H9 (cell line): ENCODE measurements around the gene MSL3. TPM values are rescaled to one million over a fixed set of nuclear protein-coding genes. Genes with fewer than 3 reads are reported as not detected.

Experiments used
- DNase-seq: peaks from one replicate; pipeline ENCODE4 v3.0.0-alpha.2; 2017
- H2AFZ ChIP-seq: one replicate; pipeline ENCODE4 v1.6.1; 2013; ENCODE audit warnings: mild to moderate bottlenecking, low read length, control low read depth, moderate library complexity
- H2AK5ac ChIP-seq: 2 replicates; pipeline ENCODE4 v1.6.1; 2013; ENCODE audit warnings: low read length, control low read depth, mixed read lengths; ENCODE audit not compliant: insufficient read length
- H2BK120ac ChIP-seq: one replicate; pipeline ENCODE4 v1.6.1; 2013; ENCODE audit warnings: low read depth, mild to moderate bottlenecking, low read length, control low read depth, inconsistent platforms; ENCODE audit not compliant: poor library complexity, severe bottlenecking
- H2BK12ac ChIP-seq: 2 replicates; pipeline ENCODE4 v1.6.1; 2013; ENCODE audit warnings: low read length, control low read depth, mixed read lengths, low read depth; ENCODE audit not compliant: insufficient read length
- H2BK15ac ChIP-seq: 2 replicates; pipeline ENCODE4 v1.6.1; 2013; ENCODE audit warnings: low read depth, low read length, control low read depth
- H2BK20ac ChIP-seq: one replicate; pipeline ENCODE4 v1.6.1; 2013; ENCODE audit warnings: low read depth, mild to moderate bottlenecking, low read length, control low read depth, inconsistent platforms; ENCODE audit not compliant: poor library complexity, severe bottlenecking
- H2BK5ac ChIP-seq: 2 replicates; pipeline ENCODE4 v1.6.1; 2013; ENCODE audit warnings: low read length, control low read depth, mixed read lengths; ENCODE audit not compliant: insufficient read length
- H3K14ac ChIP-seq: 2 replicates; pipeline ENCODE4 v1.6.1; 2013; ENCODE audit warnings: low read length, control low read depth; ENCODE audit not compliant: insufficient read depth
- H3K18ac ChIP-seq: 2 replicates; pipeline ENCODE4 v1.6.1; 2013; ENCODE audit warnings: low read depth, mild to moderate bottlenecking, mixed read lengths, low read length, control low read depth; ENCODE audit not compliant: insufficient read length
- H3K23ac ChIP-seq: 2 replicates; pipeline ENCODE4 v1.6.1; 2013; ENCODE audit warnings: low read length, control low read depth, mixed read lengths, low read depth; ENCODE audit not compliant: insufficient read length
- H3K23me2 ChIP-seq: 2 replicates; pipeline ENCODE4 v1.6.1; 2013; ENCODE audit warnings: low read depth, mild to moderate bottlenecking, mixed read lengths, low read length, control low read depth; ENCODE audit not compliant: insufficient read length, poor library complexity, severe bottlenecking
- H3K27ac ChIP-seq: 2 replicates; pipeline ENCODE4 v1.5.1; 2013; ENCODE audit warnings: low read length, control low read depth, mixed read lengths, low read depth; ENCODE audit not compliant: insufficient read length
- H3K27me3 ChIP-seq: 2 replicates; pipeline ENCODE4 v1.6.1; 2013; ENCODE audit warnings: low read length, control low read depth, inconsistent platforms; ENCODE audit not compliant: insufficient read depth
- H3K4ac ChIP-seq: 2 replicates; pipeline ENCODE4 v1.6.1; 2013; ENCODE audit warnings: low read depth, mild to moderate bottlenecking, control low read depth, inconsistent platforms, low read length, moderate library complexity
- H3K4me1 ChIP-seq: 2 replicates; pipeline ENCODE4 v1.6.1; 2013; ENCODE audit warnings: low read length, control low read depth, inconsistent platforms; ENCODE audit not compliant: insufficient read depth
- H3K4me2 ChIP-seq: 2 replicates; pipeline ENCODE4 v1.6.1; 2013; ENCODE audit warnings: low read length, control low read depth, mixed read lengths; ENCODE audit not compliant: insufficient read length, insufficient read depth
- H3K56ac ChIP-seq: 2 replicates; pipeline ENCODE4 v1.6.1; 2013; ENCODE audit warnings: low read depth, mild to moderate bottlenecking, mixed read lengths, low read length, control low read depth; ENCODE audit not compliant: insufficient read length
- H3K79me1 ChIP-seq: 2 replicates; pipeline ENCODE4 v1.6.1; 2013; ENCODE audit warnings: low read depth, mild to moderate bottlenecking, moderate library complexity, low read length, control low read depth, inconsistent platforms; ENCODE audit not compliant: insufficient read depth, poor library complexity, severe bottlenecking
- H3K79me2 ChIP-seq: 2 replicates; pipeline ENCODE4 v1.6.1; 2013; ENCODE audit warnings: low read length, control low read depth, inconsistent platforms; ENCODE audit not compliant: insufficient read depth
- H3K9ac ChIP-seq: 2 replicates; pipeline ENCODE4 v1.6.1; 2013; ENCODE audit warnings: low read length, control low read depth, mixed read lengths; ENCODE audit not compliant: insufficient read length; ENCODE audit errors: extremely low read depth
- H3K9me3 ChIP-seq: one replicate; pipeline ENCODE4 v1.6.1; 2013; ENCODE audit warnings: low read depth, low read length, inconsistent platforms; ENCODE audit not compliant: control insufficient read depth
- H3T11ph ChIP-seq: one replicate; pipeline ENCODE4 v1.6.1; 2013; ENCODE audit warnings: mild to moderate bottlenecking, low read length, control low read depth, inconsistent platforms
- H4K20me1 ChIP-seq: one replicate; pipeline ENCODE4 v1.6.1; 2013; ENCODE audit not compliant: control insufficient read depth, insufficient read length, insufficient read depth
- H4K5ac ChIP-seq: 2 replicates; pipeline ENCODE4 v1.6.1; 2013; ENCODE audit warnings: low read depth, mild to moderate bottlenecking, mixed read lengths, low read length, control low read depth; ENCODE audit not compliant: insufficient read length
- H4K8ac ChIP-seq: replicated peaks from 2 replicates; pipeline ENCODE4 v1.6.1; 2013; ENCODE audit warnings: low read length, control low read depth, mixed read lengths, low read depth; ENCODE audit not compliant: insufficient read length
- H4K91ac ChIP-seq: 2 replicates; pipeline ENCODE4 v1.6.1; 2013; ENCODE audit warnings: low read depth, mild to moderate bottlenecking, moderate library complexity, mixed read lengths, low read length, control low read depth; ENCODE audit not compliant: insufficient read length
- H3K27ac Mint-ChIP-seq, 3 experiments: 2 replicates in 2 of 3; 3 replicates in 1 of 3; pipeline ENCODE4 v1.8.0; 2020 to 2021; ENCODE audit warnings: mixed read lengths in 3 of 3, mild to moderate bottlenecking in 1 of 3, moderate library complexity in 1 of 3
- H3K27me3 Mint-ChIP-seq: 2 replicates; pipeline ENCODE4 v1.8.0; 2021; ENCODE audit warnings: low read depth, mild to moderate bottlenecking, moderate library complexity, mixed read lengths
- H3K36me3 Mint-ChIP-seq, 3 experiments: 2 replicates in 2 of 3; 3 replicates in 1 of 3; pipeline ENCODE4 v1.8.0; 2020 to 2021; ENCODE audit warnings: low read depth in 3 of 3, mixed read lengths in 3 of 3; ENCODE audit not compliant: insufficient read depth in 1 of 3
- H3K4me1 Mint-ChIP-seq, 2 experiments: 2 replicates each; pipeline ENCODE4 v1.8.0; 2020; ENCODE audit warnings: mixed read lengths in 2 of 2
- H3K4me3 Mint-ChIP-seq, 2 experiments: 2 replicates in 1 of 2; 3 replicates in 1 of 2; pipeline ENCODE4 v1.8.0; 2020 to 2021; ENCODE audit warnings: mild to moderate bottlenecking in 2 of 2, mixed read lengths in 2 of 2, moderate library complexity in 1 of 2
- H3K9me3 Mint-ChIP-seq, 2 experiments: 2 replicates in 1 of 2; 3 replicates in 1 of 2; pipeline ENCODE4 v1.8.0; 2020; ENCODE audit warnings: mild to moderate bottlenecking in 2 of 2, mixed read lengths in 2 of 2, moderate library complexity in 1 of 2
- CTCF ChIP-seq: fragments of 200-600 bp; sonication (generic); conservative IDR thresholded peaks from 3 replicates; pipeline ENCODE4 v1.8.0; 2021; ENCODE audit warnings: antibody characterized with exemption, mild to moderate bottlenecking
- WGBS: extraction: QIAGEN DNeasy Blood & Tissue Kit; methylation state at CpG from one replicate; pipeline ENCODE4 v1.1.7; 2013; ENCODE audit warnings: missing lambda C conversion rate, low lambda C conversion rate, mixed read lengths; ENCODE audit not compliant: insufficient read length; ENCODE audit errors: extremely low coverage; 5-methylcytosine and 5-hydroxymethylcytosine counted together
- total RNA-seq: library from RNA; stranded (reverse); gene quantifications from 2 replicates; pipeline ENCODE4 v1.2.1, GENCODE V29; 2021

MSL3 gene
- total RNA-seq, 1 experiment from 2014 or later: 13.0 TPM

- Histone ChIP-seq H4K5ac (no peak overlapping the region), H2BK5ac (no peak overlapping the region), H4K20me1 (no peaks in the 10 kb centered on the region), H2AFZ (no peak overlapping the region), H3K79me2 (no peaks in the 10 kb centered on the region), H3K27ac (no peak overlapping the region), H4K91ac (no peak overlapping the region), H3K79me1 (no peaks in the 10 kb centered on the region), H4K8ac (no peak overlapping the region), H2BK15ac (no peak overlapping the region), H3K23ac (no peak overlapping the region), H3K56ac (no peak overlapping the region), H3K18ac (no peak overlapping the region), H3K4me1 (no peaks in the 10 kb centered on the region), H2BK120ac (no peak overlapping the region), H3T11ph (no peak overlapping the region), H3K4ac (no peak overlapping the region), H2AK5ac (no peak overlapping the region), H2BK20ac (no peak overlapping the region), H3K27me3 (no peaks in the 10 kb centered on the region), H3K14ac (no peak overlapping the region), H3K9ac (no peak overlapping the region), H3K4me2 (peak overlapping the region; percentile 96), H2BK12ac (no peak overlapping the region), H3K23me2 (peaks cover 8% of the 10 kb centered on the region), H3K9me3 (no peaks in the 10 kb centered on the region)
- H3K27ac Mint-ChIP-seq: peak overlapping the region in 2 of 3 experiments; percentile 71 to 88; a peak in 2 of 7 replicates
- peaks cover 30% of the 10 kb centered on the region for H3K27me3 Mint-ChIP-seq
- peaks cover 69 to 70% of the 10 kb centered on the region in 2 experiments for H3K9me3 Mint-ChIP-seq
- peaks cover 9 to 12% of the 10 kb centered on the region in 2 experiments for H3K4me1 Mint-ChIP-seq
- no peak for DNase-seq
- peak overlapping the region; percentile 84 for H3K4me3 Mint-ChIP-seq
- no CpG with 5 or more reads among the region's 7 CpGs for WGBS
- H3K36me3 Mint-ChIP-seq: peaks cover 10 to 29% (median 28%) of the 10 kb centered on the region in 3 experiments
- no peak for TF ChIP-seq CTCF
Observed at GRCh38 chrX:11759172-11759460, 1.1 kb downstream of the MSL3 start.
